Activated naive CD8-positive, alpha-beta T cell treated with anti-CD3 and anti-CD28 coated beads, Interleukin-2, amount 10 ng/mL, durations not matched to agents 7 days and 5 days (primary cell): ENCODE data around the gene BNIP2. TPM values are rescaled to one million over a fixed set of nuclear protein-coding genes. Genes with fewer than 3 reads are reported as not detected.
"Not testable (repeated sequence)": the region's sequence is repeated elsewhere in the genome, so short reads cannot be mapped to it uniquely, and the experiment has no call there.

ENCODE experiments used
- ATAC-seq: fragments of 150-1000 bp; cut with Tn5 transposase; one replicate; pipeline ENCODE4 v1.10.0; 2021; ENCODE audit warnings: low read depth, moderate library complexity
- POLR2A ChIA-PET: fragments of 350-600 bp; sonication (Branson Sonifier 250); formaldehyde crosslinking; loops from one replicate; lab custom pipeline; 2021; ENCODE audit warnings: antibody characterized with exemption; lab: Charles Lee
- DNase-seq: peaks from one replicate; pipeline ENCODE4 v3.0.0; 2021
- H3K27ac Mint-ChIP-seq: one replicate; pipeline ENCODE4 v1.8.0; 2022; ENCODE audit warnings: mild to moderate bottlenecking, mixed read lengths
- H3K27me3 Mint-ChIP-seq: one replicate; pipeline ENCODE4 v1.8.0; 2022; ENCODE audit warnings: mild to moderate bottlenecking, moderate library complexity, mixed read lengths
- H3K36me3 Mint-ChIP-seq: one replicate; pipeline ENCODE4 v1.8.0; 2021; ENCODE audit warnings: mild to moderate bottlenecking, mixed read lengths
- H3K4me1 Mint-ChIP-seq: one replicate; pipeline ENCODE4 v1.8.0; 2021; ENCODE audit warnings: mixed read lengths
- H3K4me3 Mint-ChIP-seq: one replicate; pipeline ENCODE4 v1.8.0; 2022; ENCODE audit warnings: mild to moderate bottlenecking, moderate library complexity, mixed read lengths
- H3K9me3 Mint-ChIP-seq: one replicate; pipeline ENCODE4 v1.8.0; 2021; ENCODE audit warnings: mixed read lengths
- total RNA-seq, 2 experiments: library from RNA; stranded (reverse); gene quantifications; one replicate each; pipeline ENCODE4 v1.2.3, GENCODE V29; 2021

BNIP2 gene
- total RNA-seq, 2 experiments from 2014 or later: 79.7 to 80.2 TPM

DNA sequence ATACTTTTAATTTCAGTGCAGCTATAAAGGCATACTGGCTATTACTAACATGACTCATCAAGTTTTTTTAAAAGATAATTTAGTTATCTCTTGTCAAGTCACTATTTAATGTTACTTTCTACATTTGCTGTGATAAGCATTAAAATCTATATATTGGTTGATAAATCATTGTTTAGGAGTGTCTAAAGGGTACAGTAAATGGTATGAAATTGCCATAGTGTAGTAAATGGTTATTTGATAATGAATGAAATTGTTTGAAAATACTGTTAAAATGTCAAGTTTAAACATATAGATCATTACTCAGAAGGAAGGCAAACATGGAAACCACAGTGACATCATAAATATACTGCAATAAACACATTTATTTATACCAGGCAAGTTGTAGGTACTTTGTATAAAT, 13.2 kb upstream of the BNIP2 start:
- H3K4me1 Mint-ChIP-seq: no peaks in the 10 kb centered on the region
- peaks cover 26% of the 10 kb centered on the region for H3K27me3 Mint-ChIP-seq
- H3K36me3 Mint-ChIP-seq: no peaks in the 10 kb centered on the region
- POLR2A ChIA-PET: no interaction called here
- no peak for DNase-seq
- no peak overlapping the region for H3K4me3 Mint-ChIP-seq
- H3K9me3 Mint-ChIP-seq: no peaks in the 10 kb centered on the region
- no peak overlapping the region for H3K27ac Mint-ChIP-seq
- no peak for ATAC-seq

DNA sequence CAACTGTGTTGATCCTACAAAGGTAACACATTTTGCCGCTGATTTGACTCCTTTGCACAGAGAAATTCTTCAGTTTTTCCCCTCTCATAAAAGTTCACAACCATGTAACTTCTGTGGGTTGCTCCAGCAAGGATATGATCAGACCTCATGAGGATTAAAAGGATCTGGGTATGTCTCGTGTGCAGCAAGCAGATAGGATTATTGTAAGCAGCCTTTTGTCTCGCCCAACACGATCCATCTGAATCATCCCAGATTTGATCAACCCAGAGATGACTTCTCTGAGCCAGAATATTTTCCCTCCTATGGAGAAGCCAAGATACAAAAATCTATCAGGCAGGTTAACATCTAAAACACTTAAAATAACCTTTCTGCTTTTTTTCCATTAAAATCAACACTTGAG, 12.8 kb upstream of the BNIP2 start:
- no peak for DNase-seq
- Mint-ChIP-seq H3K9me3 (no peaks in the 10 kb centered on the region), H3K27ac (no peak overlapping the region), H3K4me3 (no peak overlapping the region), H3K27me3 (peaks cover 24% of the 10 kb centered on the region), H3K36me3 (no peaks in the 10 kb centered on the region), H3K4me1 (no peaks in the 10 kb centered on the region)
- POLR2A ChIA-PET: no interaction called here
- ATAC-seq: no peak

DNA sequence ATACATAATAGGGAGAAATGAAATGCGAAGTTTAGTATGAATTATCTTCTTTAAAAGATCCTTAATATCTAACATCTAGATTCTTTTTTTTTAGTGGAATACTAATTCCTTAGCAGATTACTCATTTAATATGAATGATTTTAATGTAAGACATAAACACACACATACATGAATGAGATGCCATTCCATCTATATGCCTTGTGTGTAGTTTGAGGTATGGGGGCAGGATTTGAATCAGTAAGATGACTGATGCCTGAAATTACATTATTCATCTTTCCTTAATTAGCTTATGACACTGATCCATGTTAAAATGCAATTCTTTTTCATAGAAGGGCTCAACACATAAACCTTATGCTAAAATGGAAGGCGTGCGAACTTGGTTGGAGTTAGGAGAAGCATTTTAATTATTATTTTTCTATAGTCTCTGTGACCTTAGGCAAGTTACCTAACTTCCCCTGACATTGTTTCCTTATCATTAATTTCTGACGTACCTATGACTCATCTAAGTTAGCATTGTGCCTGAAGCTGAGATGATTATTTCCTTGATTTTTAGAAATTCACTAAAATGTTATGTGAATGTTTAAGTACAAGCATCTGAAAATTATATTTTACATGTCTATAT, 10.8 kb upstream of the BNIP2 start:
- H3K4me1 Mint-ChIP-seq: no peaks in the 10 kb centered on the region
- no peak for DNase-seq
- no peaks in the 10 kb centered on the region for H3K36me3 Mint-ChIP-seq
- H3K27ac Mint-ChIP-seq: no peak overlapping the region
- peaks cover 25% of the 10 kb centered on the region for H3K27me3 Mint-ChIP-seq
- no peak for ATAC-seq
- H3K9me3 Mint-ChIP-seq: no peaks in the 10 kb centered on the region
- no peak overlapping the region for H3K4me3 Mint-ChIP-seq
- POLR2A ChIA-PET: no interaction called here

DNA sequence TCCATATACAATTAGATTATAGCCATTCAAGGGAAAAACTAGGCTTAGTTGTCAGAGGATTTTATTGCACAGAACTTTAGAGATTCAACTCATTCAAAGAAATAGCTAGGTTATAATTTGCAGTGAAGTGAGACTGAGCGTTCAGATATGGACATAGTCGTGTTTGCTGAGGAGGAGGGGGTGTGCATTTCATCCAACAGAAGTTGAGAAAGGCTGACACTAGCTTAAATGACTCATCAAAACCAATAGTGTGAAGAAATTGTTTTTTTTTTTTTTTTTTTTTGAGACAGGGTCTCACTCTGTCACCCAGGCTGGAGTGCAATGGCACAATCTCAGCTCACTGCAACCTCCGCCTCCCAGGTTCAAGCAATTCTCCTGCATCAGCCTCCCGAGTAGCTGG, 8.9 kb upstream of the BNIP2 start:
- DNase-seq, H3K4me1 Mint-ChIP-seq, POLR2A ChIA-PET, H3K27ac Mint-ChIP-seq, H3K9me3 Mint-ChIP-seq, H3K36me3 Mint-ChIP-seq, H3K4me3 Mint-ChIP-seq, ATAC-seq: not testable (repeated sequence)
- peaks cover 12% of the 10 kb centered on the region for H3K27me3 Mint-ChIP-seq

DNA sequence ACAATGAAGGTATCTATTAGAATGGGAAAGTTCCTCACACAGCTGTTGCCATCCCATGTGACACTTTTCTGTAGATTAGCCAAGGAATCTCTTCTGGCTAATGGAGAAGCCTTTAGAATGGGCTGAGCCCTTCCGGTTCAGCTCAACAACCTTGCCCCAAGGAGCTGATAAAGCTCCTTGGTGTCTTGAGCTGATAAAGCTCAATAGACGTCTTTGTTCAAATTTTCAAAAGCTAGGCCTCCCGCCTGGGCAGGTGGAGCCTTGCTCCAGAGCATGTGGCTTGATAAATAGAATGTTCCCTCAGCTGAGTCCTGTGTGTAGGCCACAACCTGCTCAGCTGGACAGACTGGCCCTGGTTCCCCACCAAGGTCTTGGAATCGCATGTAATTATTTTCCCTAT, 7.2 kb upstream of the BNIP2 start:
- Mint-ChIP-seq H3K9me3 (no peaks in the 10 kb centered on the region), H3K4me1 (no peaks in the 10 kb centered on the region), H3K4me3 (no peak overlapping the region), H3K36me3 (no peaks in the 10 kb centered on the region), H3K27ac (no peak overlapping the region), H3K27me3 (peaks cover 2% of the 10 kb centered on the region)
- POLR2A ChIA-PET: interaction anchor here (0.6 kb wide), 1 partner anchor 1380 kb away, joined by 3 read pairs; no protein-coding TSS in a partner anchor
- ATAC-seq (no peak), DNase-seq (no peak)

DNA sequence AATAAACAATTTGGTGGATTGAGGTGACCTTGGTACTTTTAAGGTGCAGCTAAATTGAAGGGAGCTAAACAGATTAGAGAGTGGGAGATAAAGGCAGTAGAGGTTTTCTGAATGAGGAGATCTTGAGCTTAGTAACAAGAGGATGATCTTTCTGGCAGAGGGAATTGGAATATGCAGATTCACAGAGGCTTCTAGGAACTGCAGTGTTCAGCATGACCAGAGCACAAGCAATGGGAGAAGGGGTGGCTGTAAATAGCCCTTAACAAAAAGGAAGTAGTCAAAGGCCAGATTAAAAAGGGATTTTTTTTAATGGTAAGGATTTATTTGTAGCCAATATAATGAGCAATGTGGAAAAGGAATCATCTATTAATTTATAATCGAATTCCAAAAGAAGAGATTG, 5.7 kb upstream of the BNIP2 start:
- Mint-ChIP-seq H3K4me1 (peaks cover 8% of the 10 kb centered on the region), H3K27ac (no peak overlapping the region), H3K36me3 (no peaks in the 10 kb centered on the region), H3K9me3 (no peaks in the 10 kb centered on the region), H3K27me3 (peaks cover 2% of the 10 kb centered on the region), H3K4me3 (no peak overlapping the region)
- ATAC-seq (no peak), DNase-seq (no peak)
- POLR2A ChIA-PET: no interaction called here

DNA sequence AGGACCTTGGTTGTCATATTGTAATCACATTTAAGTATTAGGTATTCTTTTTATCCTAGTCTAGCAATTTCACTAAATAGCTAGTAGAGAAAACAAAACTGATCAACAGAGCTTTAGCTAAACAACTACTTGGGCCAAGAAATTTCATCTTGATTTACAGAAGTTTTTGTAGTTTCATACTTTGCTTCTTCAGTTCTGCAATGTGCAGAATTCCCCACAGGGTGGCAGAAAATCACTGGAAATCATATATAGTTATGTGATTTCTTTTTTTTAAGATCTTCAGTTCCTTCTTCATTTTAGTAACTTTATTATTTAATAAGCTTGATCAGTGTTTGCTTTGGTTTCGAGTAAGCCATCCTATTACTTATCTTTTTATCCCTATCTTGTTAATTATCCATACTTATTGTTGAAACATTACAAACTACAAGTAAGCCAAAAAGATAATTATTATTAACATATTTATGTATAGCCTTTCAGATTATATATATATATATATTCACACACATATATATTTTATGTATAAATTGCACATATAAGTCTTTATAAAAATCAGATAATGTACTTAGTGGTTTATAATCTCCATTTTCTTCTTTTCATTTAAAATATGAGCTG, 2.2 kb upstream of the BNIP2 start:
- POLR2A ChIA-PET: interaction anchor here (0.6 to 4.0 kb wide), 4 partner anchors 34 to 707 kb away, joined by 3 to 30 read pairs (median 4); partner anchors contain the start of genes ANXA2 and GTF2A2
- DNase-seq: no peak
- H3K4me1 Mint-ChIP-seq: peaks cover 16% of the 10 kb centered on the region
- ATAC-seq: no peak
- peak overlapping the region; percentile 62 for H3K4me3 Mint-ChIP-seq
- no peaks in the 10 kb centered on the region for H3K9me3 Mint-ChIP-seq
- peaks cover 8% of the 10 kb centered on the region for H3K36me3 Mint-ChIP-seq
- H3K27ac Mint-ChIP-seq: peak overlapping the region; percentile 62
- H3K27me3 Mint-ChIP-seq: peaks cover 2% of the 10 kb centered on the region

DNA sequence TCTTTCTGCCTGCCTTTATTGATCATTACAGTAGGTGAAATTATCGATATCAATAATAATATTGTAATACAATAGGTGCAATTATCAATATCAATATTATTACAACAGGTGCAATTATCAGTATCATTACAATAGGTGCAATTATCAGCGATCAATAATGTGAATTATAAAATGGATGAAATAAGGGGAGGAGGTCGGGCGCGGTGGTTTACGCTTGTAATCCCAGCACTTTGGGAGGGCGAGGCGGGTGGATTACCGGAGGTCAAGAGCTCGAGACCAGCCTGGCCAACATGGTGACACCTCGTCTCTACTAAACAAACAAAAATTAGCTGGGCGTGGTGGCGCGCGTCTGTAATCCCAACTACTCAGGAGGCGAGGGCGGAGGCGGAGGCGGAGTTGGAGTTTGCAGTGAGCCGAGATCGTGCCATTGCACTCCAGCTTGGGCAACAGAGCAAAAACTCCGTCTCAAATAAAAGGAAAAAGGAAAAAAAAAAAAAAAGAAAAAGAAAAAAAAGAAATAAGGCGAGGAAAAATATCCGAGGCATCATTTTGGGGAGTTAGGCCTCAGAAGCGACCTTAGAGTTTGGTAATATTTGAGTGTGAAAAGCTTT, 611 bp upstream of the BNIP2 start:
- Mint-ChIP-seq H3K4me1 (peaks cover 27% of the 10 kb centered on the region), H3K4me3 (peak overlapping the region; percentile 93), H3K27ac (peak overlapping the region; percentile 95), H3K36me3 (peaks cover 14% of the 10 kb centered on the region), H3K27me3 (no peaks in the 10 kb centered on the region), H3K9me3 (no peaks in the 10 kb centered on the region)
- POLR2A ChIA-PET: interaction anchor here (0.6 to 4.0 kb wide), 7 partner anchors 9 to 708 kb away, joined by 3 to 30 read pairs (median 9); partner anchors contain the start of genes ANXA2 and GTF2A2
- DNase-seq: peak; percentile 72
- peak; percentile 38 for ATAC-seq

DNA sequence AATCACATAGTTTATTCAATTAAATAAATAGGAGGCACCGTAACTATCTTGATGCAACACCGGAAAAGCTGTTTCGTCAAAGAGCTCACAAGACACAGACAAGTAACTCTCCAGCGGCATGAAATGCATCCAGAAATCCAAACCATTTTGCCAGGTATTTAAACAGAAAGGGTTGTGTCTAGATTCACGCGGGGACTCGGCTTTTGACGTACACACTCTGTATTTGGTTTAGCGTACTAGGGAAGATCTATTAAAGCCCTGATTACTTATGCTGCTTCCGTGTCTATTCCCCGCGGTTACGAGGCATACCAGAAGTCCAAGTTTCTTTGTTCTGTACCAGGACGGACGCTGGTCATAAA, 718 bp downstream of the BNIP2 start:
- Mint-ChIP-seq H3K4me1 (peaks cover 32% of the 10 kb centered on the region), H3K27ac (peak overlapping the region; percentile 95), H3K9me3 (no peaks in the 10 kb centered on the region), H3K36me3 (peaks cover 19% of the 10 kb centered on the region), H3K4me3 (peak overlapping the region; percentile 93), H3K27me3 (no peaks in the 10 kb centered on the region)
- ATAC-seq (peak; percentile 1), DNase-seq (no peak)
- POLR2A ChIA-PET: interaction anchor here (0.8 to 4.0 kb wide), 9 partner anchors 8 to 710 kb away, joined by 3 to 30 read pairs (median 7); partner anchors contain the start of genes ANXA2, FOXB1 and GTF2A2

DNA sequence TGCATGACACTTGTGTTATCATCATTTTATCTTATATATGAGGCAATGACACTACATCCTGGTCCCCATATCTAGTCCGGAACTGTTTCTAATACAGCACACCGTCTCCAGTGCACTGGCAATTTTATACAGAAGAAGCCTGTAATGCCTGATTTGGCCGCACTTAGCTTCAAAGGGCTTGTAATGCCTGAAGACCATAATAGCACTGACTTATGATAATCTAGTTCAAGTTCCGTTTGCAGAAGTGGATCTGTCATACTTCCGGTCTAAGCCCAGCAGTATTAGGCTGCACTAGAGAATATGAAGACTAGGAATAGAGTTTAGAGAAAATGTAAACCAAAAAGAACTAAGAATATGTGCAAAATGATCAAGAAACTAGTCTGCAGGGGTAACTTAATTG, 1.3 kb downstream of the BNIP2 start:
- Mint-ChIP-seq H3K27me3 (no peaks in the 10 kb centered on the region), H3K36me3 (peaks cover 23% of the 10 kb centered on the region), H3K27ac (peak overlapping the region; percentile 95), H3K4me1 (peaks cover 32% of the 10 kb centered on the region), H3K4me3 (peak overlapping the region; percentile 93), H3K9me3 (no peaks in the 10 kb centered on the region)
- DNase-seq (no peak), ATAC-seq (peak; percentile 17)
- POLR2A ChIA-PET: interaction anchor here (0.7 to 4.0 kb wide), 6 partner anchors 17 to 710 kb away, joined by 3 to 30 read pairs (median 8); partner anchors contain the start of genes ANXA2, FOXB1 and GTF2A2

DNA sequence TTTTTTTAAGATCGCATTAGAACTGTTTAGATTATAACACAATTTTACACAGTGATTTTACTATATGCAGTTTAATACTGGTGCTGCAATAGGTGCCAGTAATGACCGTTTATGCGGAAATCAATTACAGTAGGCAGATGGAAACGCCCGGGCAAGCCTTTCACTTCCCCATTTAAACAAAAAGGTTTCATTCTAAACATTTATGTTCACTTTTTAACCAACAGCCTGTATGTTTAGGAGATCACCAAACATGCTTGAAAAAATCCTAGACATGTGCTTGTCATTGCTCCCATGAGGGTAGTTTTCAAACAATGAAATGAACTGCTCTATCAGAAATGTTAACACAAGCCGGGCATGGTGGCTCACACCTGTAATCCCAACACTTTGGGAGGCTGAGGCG, 2.7 kb downstream of the BNIP2 start:
- Mint-ChIP-seq H3K9me3 (no peaks in the 10 kb centered on the region), H3K27ac (peak overlapping the region; percentile 62), H3K27me3 (no peaks in the 10 kb centered on the region), H3K36me3 (peaks cover 27% of the 10 kb centered on the region), H3K4me1 (peaks cover 32% of the 10 kb centered on the region), H3K4me3 (peak overlapping the region; percentile 63)
- DNase-seq: no peak
- ATAC-seq: no peak
- POLR2A ChIA-PET: no interaction called here

DNA sequence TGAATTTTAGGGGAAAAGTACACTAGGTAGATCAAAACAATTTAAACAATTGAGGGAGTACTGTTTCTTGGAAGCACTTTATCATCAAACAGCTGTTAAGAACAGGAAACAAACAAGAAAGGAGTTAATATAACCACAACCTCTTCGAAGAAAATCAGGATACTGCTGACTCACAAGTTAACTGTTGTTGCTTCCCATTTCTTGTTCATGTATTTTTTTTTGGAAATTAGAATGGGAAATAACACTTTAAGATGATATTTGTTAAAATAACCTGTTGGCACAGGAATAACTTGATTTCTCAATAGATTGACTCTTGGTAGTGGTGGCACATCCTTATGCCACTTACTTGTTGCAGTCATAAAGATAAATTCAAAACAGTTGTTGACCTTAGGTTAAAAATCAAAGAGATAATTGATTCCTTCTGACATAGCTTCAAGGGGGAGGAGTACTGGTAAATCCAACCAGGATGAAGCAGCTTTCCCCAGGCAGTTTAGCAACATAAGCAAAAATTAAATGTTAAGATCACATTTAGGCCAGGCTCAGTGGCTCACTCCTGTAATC, 3.3 kb downstream of the BNIP2 start:
- no peak for DNase-seq
- Mint-ChIP-seq H3K36me3 (peaks cover 29% of the 10 kb centered on the region), H3K9me3 (no peaks in the 10 kb centered on the region), H3K27ac (peak overlapping the region; percentile 62), H3K4me1 (peaks cover 28% of the 10 kb centered on the region), H3K4me3 (peak overlapping the region; percentile 63), H3K27me3 (no peaks in the 10 kb centered on the region)
- POLR2A ChIA-PET: no interaction called here
- no peak for ATAC-seq

DNA sequence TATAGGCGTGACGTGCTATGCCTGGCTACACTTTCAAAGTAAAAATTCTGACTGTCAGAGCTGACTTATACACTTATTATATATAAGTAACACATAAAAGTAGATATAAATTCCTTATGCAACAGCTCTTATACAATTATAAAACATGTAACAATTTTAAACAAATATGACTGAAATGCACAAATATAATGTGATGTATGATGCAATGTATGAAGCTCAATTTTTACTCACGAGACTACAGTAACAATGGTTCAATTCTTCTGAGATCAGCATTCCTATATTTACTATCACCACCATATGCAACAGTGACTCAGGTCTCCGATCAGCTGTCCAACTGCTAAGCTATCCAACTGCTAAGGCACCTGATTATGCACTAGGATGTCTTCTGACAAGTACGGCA, 8.2 kb downstream of the BNIP2 start:
- Mint-ChIP-seq H3K36me3 (peaks cover 40% of the 10 kb centered on the region), H3K27me3 (no peaks in the 10 kb centered on the region), H3K4me1 (peaks cover 17% of the 10 kb centered on the region), H3K27ac (no peak overlapping the region), H3K4me3 (no peak overlapping the region), H3K9me3 (no peaks in the 10 kb centered on the region)
- POLR2A ChIA-PET: interaction anchor here (0.6 to 1.8 kb wide), 2 partner anchors 9 to 35 kb away, joined by 5 to 9 read pairs; partner anchors contain the start of gene BNIP2
- ATAC-seq (no peak), DNase-seq (no peak)
